ENCODE results near the gene ASRGL1.
"Not testable (repeated sequence)": the region's sequence is repeated elsewhere in the genome, so short reads cannot be mapped to it uniquely, and the experiment has no call there.

Gene ASRGL1

DNA sequence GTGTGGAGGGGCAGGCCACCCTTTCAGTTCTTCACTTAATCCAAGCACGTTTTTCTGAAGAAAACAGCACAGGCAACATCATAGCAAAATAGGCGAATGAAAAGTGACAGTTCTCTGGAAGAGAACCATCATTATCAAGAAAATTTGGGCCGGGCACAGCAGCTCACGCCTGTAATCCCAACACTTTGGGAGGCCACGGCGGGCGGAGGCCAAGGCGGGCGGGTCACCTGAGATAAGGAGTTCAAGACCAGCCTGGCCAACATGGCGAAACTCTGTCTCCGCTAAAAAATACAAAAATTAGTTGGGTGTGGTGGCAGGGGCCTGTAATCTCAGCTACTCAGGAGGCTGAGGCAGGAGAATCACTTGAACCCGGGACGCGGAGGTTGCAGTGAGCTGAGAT is 9.7 kb upstream of the ASRGL1 start:
- H3F3A ChIP-seq (ENCODE audit: low read depth); H3K79me2 ChIP-seq (ENCODE audit: insufficient read depth, low read length); H3K9me3 ChIP-seq (ENCODE audit: insufficient read depth, low read depth, low read length); H4K20me1 ChIP-seq (ENCODE audit: insufficient read depth, low read length, poor library complexity, severe bottlenecking); H2AFZ ChIP-seq (ENCODE audit: low read length); H3K9ac ChIP-seq (ENCODE audit: low read depth, low read length, poor library complexity, severe bottlenecking); H3K9me2 ChIP-seq (replicated peaks; ENCODE audit: low read depth, low read length); H3K4me1 ChIP-seq (ENCODE audit: insufficient read depth, low read length, poor library complexity, severe bottlenecking); H3K4me2 ChIP-seq (ENCODE audit: low read depth, low read length, poor library complexity, severe bottlenecking); H3K27me3 ChIP-seq (ENCODE audit: insufficient read depth, low read length, poor library complexity, severe bottlenecking); H3K4me3 ChIP-seq (ENCODE audit: low read length, poor library complexity, severe bottlenecking); H3K36me3 ChIP-seq (ENCODE audit: insufficient read depth, low read length): not testable (repeated sequence)

DNA sequence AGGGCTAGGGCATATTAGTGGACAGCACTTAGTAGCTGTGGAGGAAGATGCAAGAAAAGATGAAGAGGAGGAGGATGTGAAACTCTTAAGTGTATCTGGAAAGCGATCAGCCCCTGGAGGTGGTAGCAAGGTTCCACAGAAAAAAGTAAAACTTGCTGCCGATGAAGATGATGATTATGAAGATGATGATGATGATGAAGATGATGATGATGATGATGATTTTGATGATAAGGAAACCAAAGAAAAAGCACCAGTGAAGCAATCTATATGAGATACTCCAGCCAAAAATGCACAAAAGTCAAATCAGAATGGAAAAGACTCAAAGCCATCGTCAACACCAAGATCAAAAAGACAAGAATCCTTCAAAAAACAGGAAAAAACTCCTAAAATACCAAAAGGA is 6.0 kb upstream of the ASRGL1 start:
- H3K4me3 ChIP-seq (ENCODE audit: low read length, poor library complexity, severe bottlenecking); H3K4me2 ChIP-seq (ENCODE audit: low read depth, low read length, poor library complexity, severe bottlenecking); H3K4me1 ChIP-seq (ENCODE audit: insufficient read depth, low read length, poor library complexity, severe bottlenecking); H3K9ac ChIP-seq (ENCODE audit: low read depth, low read length, poor library complexity, severe bottlenecking); H2AFZ ChIP-seq (ENCODE audit: low read length); H4K20me1 ChIP-seq (ENCODE audit: insufficient read depth, low read length, poor library complexity, severe bottlenecking); H3K27me3 ChIP-seq (ENCODE audit: insufficient read depth, low read length, poor library complexity, severe bottlenecking); H3K9me3 ChIP-seq (ENCODE audit: insufficient read depth, low read depth, low read length); H3F3A ChIP-seq (ENCODE audit: low read depth); H3K9me2 ChIP-seq (replicated peaks; ENCODE audit: low read depth, low read length); H3K79me2 ChIP-seq (ENCODE audit: insufficient read depth, low read length); H3K36me3 ChIP-seq (ENCODE audit: insufficient read depth, low read length): not testable (repeated sequence)

DNA sequence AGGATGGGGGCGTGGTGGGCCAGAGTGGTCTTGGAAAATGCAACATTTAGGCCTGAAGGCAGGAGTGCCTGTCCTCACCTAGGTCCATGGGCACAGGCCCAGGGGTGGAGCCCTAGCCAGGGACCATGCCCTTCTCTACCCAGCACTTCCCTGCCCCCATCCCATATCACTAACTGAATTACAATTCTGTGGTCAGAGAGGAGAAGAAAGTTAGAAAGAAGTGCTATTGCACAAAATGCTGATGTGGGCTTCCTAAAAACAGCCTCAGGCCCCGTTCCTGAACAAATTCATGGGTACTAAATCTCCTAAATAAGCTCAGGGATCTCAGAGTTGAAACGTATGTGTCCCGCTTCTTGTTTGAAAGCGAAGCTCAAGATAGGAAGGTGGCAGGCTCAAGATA is 3.5 kb upstream of the ASRGL1 start:
- Histone ChIP-seq H3F3A (ENCODE audit: low read depth) (no peaks in the 10 kb centered on the region), H4K20me1 (ENCODE audit: insufficient read depth, low read length, poor library complexity, severe bottlenecking) (no peaks in the 10 kb centered on the region), H3K36me3 (ENCODE audit: insufficient read depth, low read length) (no peaks in the 10 kb centered on the region), H3K4me2 (ENCODE audit: low read depth, low read length, poor library complexity, severe bottlenecking) (no peak overlapping the region), H3K4me3 (ENCODE audit: low read length, poor library complexity, severe bottlenecking) (no peak overlapping the region), H3K9me3 (ENCODE audit: insufficient read depth, low read depth, low read length) (no peaks in the 10 kb centered on the region), H3K27me3 (ENCODE audit: insufficient read depth, low read length, poor library complexity, severe bottlenecking) (no peaks in the 10 kb centered on the region), H3K9me2 (replicated peaks; ENCODE audit: low read depth, low read length) (no peaks in the 10 kb centered on the region), H3K79me2 (ENCODE audit: insufficient read depth, low read length) (no peaks in the 10 kb centered on the region), H3K9ac (ENCODE audit: low read depth, low read length, poor library complexity, severe bottlenecking) (no peak overlapping the region), H3K4me1 (ENCODE audit: insufficient read depth, low read length, poor library complexity, severe bottlenecking) (no peaks in the 10 kb centered on the region), H2AFZ (ENCODE audit: low read length) (no peak overlapping the region)
- TF ChIP-seq, protein P1, sequence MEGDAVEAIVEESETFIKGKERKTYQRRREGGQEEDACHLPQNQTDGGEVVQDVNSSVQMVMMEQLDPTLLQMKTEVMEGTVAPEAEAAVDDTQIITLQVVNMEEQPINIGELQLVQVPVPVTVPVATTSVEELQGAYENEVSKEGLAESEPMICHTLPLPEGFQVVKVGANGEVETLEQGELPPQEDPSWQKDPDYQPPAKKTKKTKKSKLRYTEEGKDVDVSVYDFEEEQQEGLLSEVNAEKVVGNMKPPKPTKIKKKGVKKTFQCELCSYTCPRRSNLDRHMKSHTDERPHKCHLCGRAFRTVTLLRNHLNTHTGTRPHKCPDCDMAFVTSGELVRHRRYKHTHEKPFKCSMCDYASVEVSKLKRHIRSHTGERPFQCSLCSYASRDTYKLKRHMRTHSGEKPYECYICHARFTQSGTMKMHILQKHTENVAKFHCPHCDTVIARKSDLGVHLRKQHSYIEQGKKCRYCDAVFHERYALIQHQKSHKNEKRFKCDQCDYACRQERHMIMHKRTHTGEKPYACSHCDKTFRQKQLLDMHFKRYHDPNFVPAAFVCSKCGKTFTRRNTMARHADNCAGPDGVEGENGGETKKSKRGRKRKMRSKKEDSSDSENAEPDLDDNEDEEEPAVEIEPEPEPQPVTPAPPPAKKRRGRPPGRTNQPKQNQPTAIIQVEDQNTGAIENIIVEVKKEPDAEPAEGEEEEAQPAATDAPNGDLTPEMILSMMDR (conservative IDR thresholded peaks at IDR 0.05; ENCODE audit: low read length), result no peak
- TF ChIP-seq EZH2phosphoT487 (IDR thresholded peaks at IDR 0.05; ENCODE audit: borderline replicate concordance), result no peak

DNA sequence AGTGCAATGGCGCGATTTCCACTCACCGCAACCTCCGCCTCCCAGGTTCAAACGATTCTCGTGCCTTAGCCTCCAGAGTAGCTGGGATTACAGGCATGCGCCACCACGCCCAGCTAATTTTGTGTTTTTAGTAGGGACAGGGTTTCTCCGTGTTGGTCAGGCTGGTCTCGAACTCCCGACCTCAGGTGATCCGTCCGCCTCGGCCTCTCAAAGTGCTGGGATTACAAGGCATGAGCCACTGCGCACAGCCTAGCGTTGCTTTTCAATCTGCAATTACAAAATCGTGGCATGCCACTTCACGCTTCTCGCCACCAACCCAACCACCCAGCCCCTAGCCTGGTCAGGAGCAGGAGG is 322 bp upstream of the ASRGL1 start:
- not testable (repeated sequence) for H3K9me2 ChIP-seq (replicated peaks; ENCODE audit: low read depth, low read length); H3K79me2 ChIP-seq (ENCODE audit: insufficient read depth, low read length); H3F3A ChIP-seq (ENCODE audit: low read depth); H3K9me3 ChIP-seq (ENCODE audit: insufficient read depth, low read depth, low read length); H3K4me1 ChIP-seq (ENCODE audit: insufficient read depth, low read length, poor library complexity, severe bottlenecking); H3K27me3 ChIP-seq (ENCODE audit: insufficient read depth, low read length, poor library complexity, severe bottlenecking); H4K20me1 ChIP-seq (ENCODE audit: insufficient read depth, low read length, poor library complexity, severe bottlenecking); H3K36me3 ChIP-seq (ENCODE audit: insufficient read depth, low read length)
- peak overlapping the region; percentile 66 for H3K9ac ChIP-seq (ENCODE audit: low read depth, low read length, poor library complexity, severe bottlenecking)
- H3K4me2 ChIP-seq (ENCODE audit: low read depth, low read length, poor library complexity, severe bottlenecking), result peak overlapping the region; percentile 45
- peak overlapping the region; percentile 94 for H2AFZ ChIP-seq (ENCODE audit: low read length)
- peak overlapping the region; percentile 75 for H3K4me3 ChIP-seq (ENCODE audit: low read length, poor library complexity, severe bottlenecking)

DNA sequence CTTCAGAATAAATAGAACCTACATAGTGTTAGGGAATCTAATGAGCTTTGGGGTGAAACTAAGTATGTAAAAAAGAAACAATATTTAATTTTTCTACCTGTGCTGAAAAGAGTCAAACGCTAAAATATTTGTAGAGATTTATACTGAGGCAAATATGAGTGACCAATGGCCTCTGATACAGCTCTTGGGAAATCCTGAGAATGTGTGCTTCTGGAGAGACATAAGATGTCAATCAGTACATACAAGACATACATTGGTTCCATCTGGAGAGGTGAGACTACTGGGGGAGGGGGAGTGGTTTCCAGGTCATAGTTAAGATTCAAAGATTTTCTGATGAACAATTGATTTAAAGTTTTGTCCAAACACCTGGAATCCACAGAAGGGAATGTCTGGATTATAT is 970 bp downstream of the ASRGL1 start:
- Histone ChIP-seq H3K9ac (ENCODE audit: low read depth, low read length, poor library complexity, severe bottlenecking) (peak overlapping the region; percentile 66), H3K4me1 (ENCODE audit: insufficient read depth, low read length, poor library complexity, severe bottlenecking) (no peaks in the 10 kb centered on the region), H3K27me3 (ENCODE audit: insufficient read depth, low read length, poor library complexity, severe bottlenecking) (no peaks in the 10 kb centered on the region), H3K36me3 (ENCODE audit: insufficient read depth, low read length) (no peaks in the 10 kb centered on the region), H3K4me3 (ENCODE audit: low read length, poor library complexity, severe bottlenecking) (peak overlapping the region; percentile 75), H3K4me2 (ENCODE audit: low read depth, low read length, poor library complexity, severe bottlenecking) (peak overlapping the region; percentile 45), H3F3A (ENCODE audit: low read depth) (no peaks in the 10 kb centered on the region), H2AFZ (ENCODE audit: low read length) (peak overlapping the region; percentile 94), H3K9me3 (ENCODE audit: insufficient read depth, low read depth, low read length) (no peaks in the 10 kb centered on the region), H3K9me2 (replicated peaks; ENCODE audit: low read depth, low read length) (no peaks in the 10 kb centered on the region), H3K79me2 (ENCODE audit: insufficient read depth, low read length) (no peaks in the 10 kb centered on the region), H4K20me1 (ENCODE audit: insufficient read depth, low read length, poor library complexity, severe bottlenecking) (no peaks in the 10 kb centered on the region)
- TF ChIP-seq EZH2phosphoT487 (IDR thresholded peaks at IDR 0.05; ENCODE audit: borderline replicate concordance), result no peak
- TF ChIP-seq, protein P1 (conservative IDR thresholded peaks at IDR 0.05; ENCODE audit: low read length), result no peak
